ENCODE results near the gene ESRRB. TPM values are rescaled to one million over a fixed set of nuclear protein-coding genes. Genes with fewer than 3 reads are reported as not detected.

The ESRRB gene
- total RNA-seq, 1 donor from 2014 or later = 0.11 TPM

- CTCF ChIA-PET = interaction anchor here (4.5 kb wide), 1 partner anchor 303 kb away, joined by 101 read pairs; no protein-coding TSS in a partner anchor
- peaks cover 42% of the 10 kb centered on the region for H3K27me3 Mint-ChIP-seq
- DNase-seq (no peak), ATAC-seq (ENCODE audit: low read depth) (no peak)
- peaks cover 2% of the 10 kb centered on the region for H3K4me1 Mint-ChIP-seq
- no peak for TF ChIP-seq CTCF (IDR thresholded peaks at IDR 0.05)
- no peak overlapping the region for H3K4me3 Mint-ChIP-seq
- H3K27ac Mint-ChIP-seq = no peak overlapping the region
- POLR2A ChIA-PET = no interaction called here
- intact Hi-C loops (cut with micrococcal nuclease) = loop anchor here (5.0 kb wide), 1 partner anchor 447 kb away; no protein-coding TSS in a partner anchor
- H3K9me3 Mint-ChIP-seq = no peaks in the 10 kb centered on the region
- H3K36me3 Mint-ChIP-seq (ENCODE audit: low read depth) = no peaks in the 10 kb centered on the region
These were observed 21.6 kb upstream of the ESRRB start for GRCh38 chr14:76354310-76354709.

- peaks cover 41% of the 10 kb centered on the region for H3K27me3 Mint-ChIP-seq
- no peaks in the 10 kb centered on the region for H3K9me3 Mint-ChIP-seq
- H3K4me1 Mint-ChIP-seq = peaks cover 2% of the 10 kb centered on the region
- H3K4me3 Mint-ChIP-seq = no peak overlapping the region
- no peak for ATAC-seq (ENCODE audit: low read depth)
- no peaks in the 10 kb centered on the region for H3K36me3 Mint-ChIP-seq (ENCODE audit: low read depth)
- H3K27ac Mint-ChIP-seq = no peak overlapping the region
- DNase-seq = no peak
- intact Hi-C loops (cut with micrococcal nuclease) = no loop called here
- ChIA-PET POLR2A (no interaction called here), CTCF (no interaction called here)
- no peak for TF ChIP-seq CTCF (IDR thresholded peaks at IDR 0.05)
These were observed 20.2 kb upstream of the ESRRB start for GRCh38 chr14:76355771-76356170.

- H3K36me3 Mint-ChIP-seq (ENCODE audit: low read depth) = no peaks in the 10 kb centered on the region
These were observed 4.9 kb upstream of the ESRRB start for GRCh38 chr14:76371066-76371465.

GRCh38 chr14:76373456-76373855 is 2.5 kb upstream of the ESRRB start:
- H3K4me3 Mint-ChIP-seq = no peak overlapping the region
- POLR2A ChIA-PET = no interaction called here
- H3K27ac Mint-ChIP-seq = no peak overlapping the region
- DNase-seq (no peak), ATAC-seq (ENCODE audit: low read depth) (no peak)
- H3K27me3 Mint-ChIP-seq = peaks cover 52% of the 10 kb centered on the region
- intact Hi-C loops (cut with micrococcal nuclease) = no loop called here
- CTCF ChIA-PET = no interaction called here
- no peak for TF ChIP-seq CTCF (IDR thresholded peaks at IDR 0.05)
- H3K9me3 Mint-ChIP-seq = no peaks in the 10 kb centered on the region
- peaks cover 3% of the 10 kb centered on the region for H3K4me1 Mint-ChIP-seq
- H3K36me3 Mint-ChIP-seq (ENCODE audit: low read depth) = no peaks in the 10 kb centered on the region

More at GRCh38 chr14:76371066-76371465, 4.9 kb upstream of the ESRRB start:
- POLR2A ChIA-PET = no interaction called here
- intact Hi-C loops (cut with micrococcal nuclease) = no loop called here
- TF ChIP-seq CTCF (IDR thresholded peaks at IDR 0.05) = no peak
- CTCF ChIA-PET = no interaction called here
- DNase-seq = no peak
- Mint-ChIP-seq H3K4me1 (no peaks in the 10 kb centered on the region), H3K27me3 (peaks cover 39% of the 10 kb centered on the region), H3K4me3 (no peak overlapping the region), H3K27ac (no peak overlapping the region), H3K9me3 (no peaks in the 10 kb centered on the region)
- no peak for ATAC-seq (ENCODE audit: low read depth)

- ATAC-seq (ENCODE audit: low read depth) (no peak), DNase-seq (no peak)
- Mint-ChIP-seq H3K27me3 (peaks cover 63% of the 10 kb centered on the region), H3K4me3 (no peak overlapping the region), H3K27ac (no peak overlapping the region), H3K4me1 (peaks cover 3% of the 10 kb centered on the region), H3K9me3 (no peaks in the 10 kb centered on the region), H3K36me3 (ENCODE audit: low read depth) (no peaks in the 10 kb centered on the region)
- CTCF ChIA-PET = no interaction called here
- intact Hi-C loops (cut with micrococcal nuclease) = no loop called here
- TF ChIP-seq CTCF (IDR thresholded peaks at IDR 0.05) = no peak
- POLR2A ChIA-PET = no interaction called here
These were observed 453 bp upstream of the ESRRB start for GRCh38 chr14:76375484-76375883.
